DMS114 treated with DMSO at 0.1 percent for 48 hours (cell line): ENCODE results near the gene EVL.
"Not testable (repeated sequence)": the region's sequence is repeated elsewhere in the genome, so short reads cannot be mapped to it uniquely, and the experiment has no call there.

Experiments used
- DNase-seq: peaks from one replicate; lab custom pipeline; 2025; ENCODE audit not compliant: unreplicated experiment; lab: John Stamatoyannopoulos, UW

Gene EVL

DNA sequence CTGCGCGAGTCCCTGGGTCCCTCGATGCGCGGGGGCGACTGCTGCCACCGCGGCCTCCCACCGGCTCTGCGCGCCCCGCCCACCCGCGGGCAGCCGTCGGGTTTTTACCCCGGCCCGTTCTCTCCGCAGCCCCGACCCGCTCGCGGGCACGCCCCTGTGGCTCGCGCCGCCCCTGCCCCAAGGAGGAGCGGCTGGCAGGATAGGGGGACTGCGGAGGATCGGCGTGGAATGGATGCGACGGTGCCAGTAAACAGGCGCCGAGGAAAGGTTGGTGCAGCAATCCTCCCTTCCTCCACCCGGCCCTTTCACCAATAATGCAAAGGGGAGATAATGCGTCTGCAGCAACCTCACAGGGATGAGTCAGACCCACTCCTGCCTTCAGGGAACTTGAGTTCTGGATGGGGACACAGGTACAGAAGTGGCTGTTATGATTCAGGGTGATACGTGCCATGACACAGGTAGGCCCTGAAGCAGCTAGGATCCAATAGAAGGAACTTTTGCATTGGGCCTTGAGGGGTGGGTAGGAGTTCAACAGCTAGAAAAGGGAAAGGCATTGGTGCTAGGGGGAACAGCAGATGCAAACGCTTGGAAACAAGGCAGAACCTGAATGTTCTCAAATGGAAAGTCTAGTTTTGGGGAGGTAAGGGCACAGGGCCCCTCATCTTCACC, 94.8 kb downstream of the EVL start:
- no peak for DNase-seq

DNA sequence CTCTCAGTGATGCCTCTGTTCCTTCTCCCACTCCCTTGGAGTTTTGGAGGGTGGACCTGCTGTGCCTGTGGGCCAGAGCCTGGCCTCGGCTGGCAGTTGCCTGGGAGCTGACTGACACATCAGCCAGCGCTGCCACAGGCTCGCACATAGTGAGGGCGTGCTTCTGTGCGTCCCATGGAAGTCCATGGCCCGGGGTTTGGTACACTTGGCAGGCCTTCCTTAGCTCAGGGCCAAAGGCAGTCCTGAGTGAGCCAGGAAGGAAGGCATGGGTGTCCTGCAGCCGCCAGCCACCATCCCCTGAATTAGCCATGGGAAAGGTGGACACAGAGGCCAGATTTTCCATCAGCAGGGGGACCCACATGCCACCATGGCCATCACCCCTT, 95.3 kb downstream of the EVL start:
- DNase-seq, result no peak

DNA sequence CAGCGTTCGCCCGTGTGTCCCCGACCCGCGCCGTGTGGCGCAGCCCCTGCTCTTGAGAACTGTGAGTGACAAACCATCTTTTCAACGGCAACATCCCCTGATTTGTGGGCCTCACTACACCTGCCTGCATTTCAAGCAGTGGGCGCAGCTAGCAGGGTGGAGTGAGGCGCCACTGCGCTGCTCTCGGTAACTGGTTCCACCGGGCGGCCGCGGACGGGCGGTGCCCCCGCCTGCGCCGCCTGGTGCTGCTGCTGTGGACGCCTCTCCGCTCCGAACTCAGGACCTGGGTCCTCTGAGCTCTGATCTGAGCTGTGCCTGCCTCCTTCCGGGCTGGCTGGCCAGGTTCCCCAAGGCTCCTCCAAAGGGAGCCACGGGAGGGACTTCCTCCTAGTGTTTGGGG, 100.2 kb downstream of the EVL start:
- DNase-seq, result no peak

DNA sequence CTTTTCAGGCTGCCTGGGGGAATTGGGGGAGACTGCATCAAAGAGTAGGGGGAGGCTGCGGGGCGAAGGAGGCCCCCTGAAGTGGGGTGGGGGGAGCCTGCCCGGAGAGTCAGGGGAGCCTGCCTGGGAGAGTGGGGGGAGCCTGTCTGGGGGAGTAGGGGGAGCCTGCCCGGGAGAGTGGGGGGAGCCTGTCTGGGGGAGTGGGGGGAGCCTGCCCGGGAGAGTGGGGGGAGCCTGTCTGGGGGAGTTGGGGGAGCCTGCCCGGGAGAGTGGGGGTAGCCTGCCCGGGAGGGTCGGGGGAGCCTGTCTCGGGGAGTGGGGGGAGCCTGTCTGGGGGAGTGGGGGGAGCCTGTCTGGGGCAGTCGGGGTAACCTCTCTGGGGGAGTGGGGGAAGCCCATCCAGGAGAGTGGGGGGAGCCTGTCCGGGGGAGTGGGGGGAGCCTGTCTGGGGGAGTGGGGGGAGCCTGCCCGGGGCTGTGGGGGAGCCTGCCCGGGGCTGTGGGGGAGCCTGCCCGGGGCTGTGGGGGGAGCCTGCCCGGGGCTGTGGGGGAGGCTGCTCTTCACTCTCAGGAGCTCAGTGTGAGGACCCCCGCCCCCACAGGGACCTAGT, 100.7 kb downstream of the EVL start:
- no peak for DNase-seq

DNA sequence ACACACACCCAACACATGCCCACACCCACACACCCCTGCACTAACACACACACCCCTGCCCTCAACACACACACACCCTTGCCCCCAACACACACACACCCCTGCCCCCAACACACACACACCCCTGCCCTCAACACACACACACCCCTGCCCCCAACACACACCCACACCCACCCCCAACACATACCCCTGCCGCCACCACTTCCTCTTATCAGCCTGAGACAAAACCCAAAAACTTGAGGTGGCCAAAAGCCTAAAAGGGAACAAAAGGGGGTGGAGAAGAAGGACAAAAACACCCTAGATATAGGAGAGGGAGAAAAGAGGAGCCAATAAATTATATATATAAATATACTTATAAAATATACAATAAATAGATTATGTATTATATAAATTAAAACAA, 103.3 kb downstream of the EVL start:
- no peak for DNase-seq

DNA sequence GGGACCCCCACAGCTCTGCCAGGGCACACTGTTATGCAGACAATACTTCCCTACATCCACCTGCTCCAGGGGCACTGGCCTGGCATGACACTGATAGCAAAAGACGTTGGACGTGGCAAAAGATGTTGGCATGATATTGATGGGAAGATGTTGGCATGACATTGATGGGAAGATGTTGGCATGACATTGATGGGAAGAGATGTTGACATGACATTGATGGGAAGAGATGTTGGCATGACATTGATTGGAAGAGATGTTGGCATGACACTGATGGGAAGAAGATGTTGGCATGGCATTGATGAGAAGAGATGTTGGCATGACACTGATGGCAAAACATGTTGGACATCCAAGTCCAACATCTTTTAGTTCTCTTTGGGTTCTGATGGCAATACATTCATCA, 105.7 kb downstream of the EVL start:
- DNase-seq, result no peak

DNA sequence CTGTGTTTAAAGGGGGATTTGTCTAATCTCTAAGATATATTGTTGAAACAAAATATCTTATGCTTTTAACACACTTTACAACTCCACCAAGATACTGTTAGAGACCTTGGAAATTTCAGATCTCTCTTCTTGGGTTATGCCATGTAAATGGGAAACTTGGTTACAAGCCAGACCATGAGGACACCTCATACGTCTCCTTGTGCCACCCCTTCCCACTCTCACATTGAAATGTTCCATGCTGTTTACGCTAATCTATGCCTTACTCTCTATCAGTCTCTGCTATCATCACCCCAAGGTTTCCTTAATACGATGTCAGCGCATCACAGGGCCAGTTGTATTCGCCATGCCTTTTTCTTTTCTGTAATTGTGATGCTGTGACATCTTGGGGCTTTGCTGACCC, 107.6 kb downstream of the EVL start:
- no peak for DNase-seq

DNA sequence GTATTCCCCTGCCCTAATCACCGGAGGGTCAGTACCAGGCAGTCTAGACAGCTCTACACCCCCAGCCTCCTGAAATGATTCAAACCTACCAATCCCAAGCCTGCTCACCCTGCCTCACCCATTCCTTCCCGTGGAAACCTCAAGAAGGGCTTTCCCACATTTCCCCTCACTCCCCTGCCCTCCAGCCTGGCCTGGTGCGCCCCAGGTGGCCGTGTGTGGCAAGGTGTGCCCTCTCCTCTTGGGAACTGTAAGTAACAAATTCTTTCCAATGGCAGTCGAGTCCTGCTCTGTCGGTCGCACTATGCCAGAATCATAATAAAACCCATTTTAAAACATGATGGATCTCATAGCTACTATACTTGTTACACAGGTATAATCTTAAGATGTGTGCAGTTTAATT, 108.1 kb downstream of the EVL start:
- no peak for DNase-seq

DNA sequence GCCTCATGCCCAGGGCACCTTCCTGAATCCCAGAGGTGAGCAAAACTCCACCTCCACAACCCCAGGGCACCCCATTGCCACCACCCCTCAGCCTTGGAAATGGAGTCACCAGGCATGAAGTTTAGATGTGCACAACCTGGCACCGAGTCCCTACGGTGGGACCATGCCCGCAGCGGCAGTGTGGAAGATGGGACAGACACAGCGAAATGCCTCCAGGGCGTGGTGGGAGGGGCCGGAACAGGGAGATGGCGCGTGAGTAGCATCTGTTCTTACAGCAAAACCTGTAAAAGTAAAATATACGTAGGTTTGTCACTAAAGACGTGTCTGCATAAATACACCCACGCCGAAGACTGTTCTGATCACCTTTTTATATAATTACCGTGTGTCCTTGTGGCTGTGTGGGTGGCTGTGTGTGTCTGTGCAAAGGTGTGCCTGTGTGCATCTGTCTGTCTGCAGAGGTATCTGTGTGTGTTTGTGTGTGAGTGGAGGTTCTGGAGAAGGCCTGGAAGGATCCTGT, 111.6 kb downstream of the EVL start:
- DNase-seq, result no peak

DNA sequence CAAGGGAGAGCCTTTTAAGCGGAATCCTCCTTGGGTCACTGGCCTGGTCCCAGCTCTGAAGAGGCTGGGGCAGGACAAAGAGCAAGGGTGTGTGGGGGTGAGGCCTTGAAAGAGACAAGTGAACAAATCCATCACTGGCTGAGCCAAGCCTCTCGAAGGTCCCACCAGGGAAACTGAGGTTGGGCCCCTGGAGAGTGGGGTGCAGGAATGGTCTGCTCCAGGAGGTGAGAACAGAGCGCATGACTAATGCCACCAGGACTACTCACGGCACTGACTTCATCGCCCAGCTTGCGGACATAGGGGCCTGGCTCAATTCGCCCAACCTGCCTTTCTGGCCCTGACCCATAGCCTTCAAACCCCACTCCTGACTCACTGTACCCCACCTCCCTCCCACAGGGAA, 113.5 kb downstream of the EVL start:
- no peak for DNase-seq

DNA sequence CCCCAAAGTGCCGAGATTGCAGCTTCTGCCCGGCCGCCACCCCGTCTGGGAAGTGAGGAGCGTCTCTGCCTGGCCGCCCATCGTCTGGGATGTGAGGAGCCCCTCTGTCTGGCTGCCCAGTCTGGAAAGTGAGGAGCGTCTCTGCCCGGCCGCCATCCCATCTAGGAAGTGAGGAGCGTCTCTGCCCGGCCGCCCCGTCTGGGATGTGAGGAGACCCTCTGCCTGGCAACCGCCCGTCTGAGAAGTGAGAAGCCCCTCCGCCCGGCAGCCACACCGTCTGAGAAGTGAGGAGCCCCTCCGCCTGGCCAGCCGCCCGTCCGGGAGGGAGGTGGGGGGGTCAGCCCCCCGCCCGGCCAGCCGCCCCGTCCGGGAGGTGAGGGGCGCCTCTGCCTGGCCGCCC, 115.4 kb downstream of the EVL start:
- not testable (repeated sequence) for DNase-seq

DNA sequence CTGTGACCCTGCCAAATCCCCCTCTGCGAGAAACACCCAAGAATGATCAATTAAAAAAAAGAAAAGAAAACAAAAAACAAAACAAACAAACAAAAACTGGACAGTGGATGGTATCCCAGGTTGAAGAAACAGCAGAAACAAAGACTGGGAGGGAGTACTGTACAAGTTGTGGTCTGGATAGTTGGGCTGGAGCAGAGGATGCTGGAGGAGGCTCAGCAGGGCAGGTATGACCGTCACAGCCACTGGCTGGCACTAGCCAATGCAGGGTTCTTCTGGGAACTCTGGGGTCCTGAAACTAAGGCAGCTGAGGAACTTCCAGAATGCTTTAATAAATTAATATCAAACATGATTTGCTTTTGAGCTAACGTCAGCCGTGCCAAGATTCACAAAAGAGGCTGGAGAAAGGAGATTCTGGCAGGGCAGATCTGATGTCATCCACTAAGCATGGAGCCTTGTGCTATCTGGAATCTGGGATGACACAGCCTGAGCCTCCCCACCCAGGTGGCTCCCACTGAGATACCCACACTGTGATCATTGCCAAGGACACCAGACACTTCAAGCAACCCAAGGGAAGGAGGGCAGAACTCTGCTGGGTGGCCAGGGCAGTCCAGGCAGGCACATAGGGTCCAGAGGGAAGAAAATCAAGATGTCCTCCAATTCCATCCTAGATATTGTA, 116.8 kb downstream of the EVL start:
- not testable (repeated sequence) for DNase-seq

DNA sequence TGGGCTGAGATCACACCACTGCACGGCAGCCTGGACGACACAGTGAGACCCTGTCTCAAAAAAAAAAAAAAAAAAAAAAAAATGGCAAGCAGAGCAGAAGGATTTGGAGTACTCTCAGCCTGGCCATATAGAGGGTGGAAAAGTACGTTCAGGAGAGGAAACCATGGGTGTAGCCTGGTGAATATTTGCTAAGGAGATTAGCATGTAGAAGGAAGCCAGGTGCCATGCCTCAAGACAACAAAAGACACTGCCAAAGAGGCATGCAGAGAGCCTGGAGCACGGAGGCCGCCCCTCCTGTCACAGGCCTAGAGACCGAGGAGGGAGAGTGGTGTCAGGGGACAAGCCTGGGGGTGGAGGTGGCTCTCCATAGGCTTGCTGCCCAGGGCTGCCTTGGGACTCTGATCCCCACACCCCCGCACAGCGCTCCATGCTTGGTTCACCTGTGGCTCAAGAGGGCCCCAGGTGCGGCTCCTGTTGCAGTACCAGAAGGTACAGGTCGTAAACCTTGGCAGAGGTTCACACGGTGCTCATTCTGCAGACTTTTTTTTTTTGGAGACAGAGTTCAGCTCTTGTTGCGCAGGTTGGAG, 122.1 kb downstream of the EVL start:
- DNase-seq, result no peak

DNA sequence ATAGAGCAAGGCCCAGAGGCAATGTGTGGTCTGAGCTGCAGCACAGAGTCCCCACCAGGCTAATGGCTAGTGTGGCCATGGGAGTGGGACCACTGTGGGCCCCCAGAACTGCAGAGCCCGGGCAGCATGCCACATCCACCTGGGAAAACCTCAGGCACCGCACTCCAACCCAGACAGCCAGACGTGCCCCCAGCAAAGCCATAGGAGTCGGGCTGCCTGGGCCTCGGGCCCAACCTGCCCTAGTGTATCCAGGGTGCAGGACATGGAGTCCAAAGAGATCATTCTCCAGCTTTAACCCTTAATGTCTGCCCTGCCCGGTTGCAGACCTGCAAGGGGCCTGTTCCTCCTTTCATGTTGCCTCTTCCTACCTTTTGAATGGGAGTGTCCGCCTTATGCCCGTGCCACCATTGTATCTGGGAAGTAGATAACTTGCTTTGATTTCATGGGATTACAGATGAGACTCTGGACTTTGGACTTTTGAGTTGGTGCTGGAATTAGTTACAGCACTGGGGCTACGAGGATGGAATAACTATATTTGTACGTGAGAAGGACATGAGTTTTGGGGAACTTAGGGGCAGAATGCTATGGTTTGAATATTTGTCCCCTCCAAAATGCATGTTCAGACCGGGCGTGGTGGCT, 123.3 kb downstream of the EVL start:
- no peak for DNase-seq

DNA sequence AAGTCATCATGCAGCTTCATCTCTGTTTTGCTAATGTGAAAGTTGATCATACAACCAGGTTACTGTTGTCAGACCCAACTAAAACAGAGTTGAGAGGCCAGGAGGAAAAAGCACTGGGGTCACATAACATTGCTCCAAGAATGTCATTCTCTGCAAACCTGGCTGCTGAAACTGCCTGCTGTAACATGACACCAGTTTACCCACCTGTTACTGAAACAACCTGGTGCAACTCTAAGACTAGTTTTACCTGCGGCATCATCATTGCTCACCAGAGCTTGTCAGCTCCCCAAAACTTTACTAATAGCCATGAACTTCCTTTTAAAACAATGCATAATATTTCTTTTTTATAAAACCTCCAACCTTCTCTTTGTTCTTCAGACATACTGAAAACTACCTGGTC, 124.9 kb downstream of the EVL start:
- no peak for DNase-seq

DNA sequence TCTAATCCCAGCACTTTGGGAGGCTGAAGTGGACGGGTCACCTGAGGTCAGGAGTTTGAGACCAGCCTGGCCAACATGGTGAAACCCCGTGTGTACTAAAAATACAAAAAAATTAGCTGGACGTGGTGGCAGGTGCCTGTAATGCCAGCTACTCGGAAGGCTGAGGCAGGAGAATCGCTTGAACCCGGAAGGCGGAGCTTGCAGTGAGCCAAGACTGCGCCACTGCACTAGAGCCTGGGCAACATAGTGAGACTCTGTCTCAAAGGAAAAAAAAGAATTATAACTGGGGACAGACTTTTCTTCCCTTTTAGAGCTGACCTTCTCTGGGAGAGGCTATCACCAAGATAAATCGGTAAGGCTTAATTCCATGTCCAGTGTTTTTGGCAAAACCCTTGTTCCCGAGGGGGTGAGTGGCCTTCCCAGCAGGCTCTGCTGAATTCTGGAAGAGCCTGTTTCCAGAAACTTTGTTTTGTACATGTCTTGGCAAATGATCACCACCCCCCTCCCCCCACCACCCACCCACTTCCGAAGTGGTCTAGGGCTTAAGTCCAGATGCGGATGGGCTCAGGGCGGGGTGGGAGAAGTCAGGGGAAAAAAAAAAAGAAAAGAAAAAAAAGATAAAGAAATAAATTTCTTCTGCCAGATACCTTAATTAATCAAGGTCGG, 126.5 kb downstream of the EVL start:
- DNase-seq, result no peak

DNA sequence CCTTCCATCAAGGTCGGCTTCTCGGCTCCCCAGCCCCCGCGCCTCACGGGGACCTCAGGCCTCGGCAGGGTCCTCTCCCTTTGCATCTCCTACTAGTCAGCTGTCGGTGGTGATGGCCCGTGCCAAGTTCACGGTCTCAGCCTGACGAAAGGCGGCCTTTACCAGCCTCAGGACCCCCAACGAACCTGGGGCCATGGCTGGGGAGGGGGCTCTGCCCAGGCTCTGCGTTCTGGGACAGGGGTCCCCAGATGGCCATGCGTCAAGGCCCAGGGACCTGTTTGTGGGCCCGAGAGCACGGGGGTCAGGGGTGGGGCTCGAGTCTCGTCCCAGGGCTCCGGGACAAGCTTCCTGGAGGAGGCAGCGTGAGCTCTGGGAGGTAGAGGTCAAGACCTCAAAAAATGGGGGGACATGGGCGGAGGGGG, 127.0 kb downstream of the EVL start:
- DNase-seq, result no peak

DNA sequence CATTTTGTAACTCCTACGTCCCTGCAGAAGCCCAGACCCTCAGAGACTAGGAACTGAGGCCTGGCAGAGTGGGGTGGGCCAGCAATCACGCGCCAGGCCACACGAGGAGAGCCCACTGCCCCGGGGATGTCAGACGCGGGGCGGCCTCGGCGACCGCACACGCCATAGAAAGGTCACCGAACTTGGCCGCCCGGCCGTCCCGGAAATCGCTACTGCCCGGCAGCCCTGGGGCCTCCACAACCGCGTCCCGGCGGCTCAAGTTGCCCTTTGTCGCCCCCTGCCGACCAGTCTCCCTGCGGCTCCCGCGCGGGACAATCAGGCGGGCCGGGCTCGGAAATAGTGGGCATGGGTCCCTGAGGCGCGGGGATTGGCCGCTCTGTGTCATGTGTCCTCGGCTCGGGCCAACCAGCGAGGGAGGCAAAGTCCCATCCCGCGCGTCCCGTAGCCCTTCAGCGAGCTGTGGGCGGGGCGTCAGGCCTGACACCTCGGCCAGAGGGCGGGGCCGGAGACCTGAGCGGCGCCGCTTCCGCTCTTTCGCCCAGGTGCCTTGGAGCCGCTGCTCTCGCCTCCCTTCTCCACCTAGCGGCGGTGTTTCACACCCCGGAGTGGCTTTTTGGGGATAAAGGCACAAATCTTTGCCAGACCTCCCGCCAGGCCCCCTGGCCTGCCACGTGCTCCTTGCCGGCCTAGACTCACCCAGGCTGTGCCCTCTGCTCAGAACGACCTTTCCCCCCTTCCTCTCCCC, 127.6 kb downstream of the EVL start:
- DNase-seq, result peak; percentile 89
